CD4-positive, alpha-beta memory T cell (primary cell): ENCODE measurements around the gene NHERF2. TPM values are rescaled to one million over a fixed set of nuclear protein-coding genes. Genes with fewer than 3 reads are reported as not detected.
A peak's percentile ranks its signal among the peaks of the same experiment; 100 is the strongest.

Source experiments
- CTCF ChIA-PET: fragments of 350-600 bp; sonication (Branson Sonifier 250); formaldehyde crosslinking; loops from one replicate; lab custom pipeline; 2021; ENCODE audit warnings: inconsistent platforms; ENCODE audit not compliant: partially characterized antibody; lab: Charles Lee
- POLR2A ChIA-PET: fragments of 350-600 bp; sonication (Branson Sonifier 250); formaldehyde crosslinking; loops from one replicate; lab custom pipeline; 2021; ENCODE audit not compliant: partially characterized antibody; lab: Charles Lee
- DNase-seq, 5 donors: peaks; one replicate each; pipeline versions ENCODE4 v3.0.0 to v3.0.0-alpha.2; 2020 to 2022; ENCODE audit warnings: mixed read lengths in 1 of 5
- H3K27ac ChIP-seq: one replicate; pipeline ENCODE4 v1.7.0; 2013; ENCODE audit warnings: low read depth, low read length
- H3K27me3 ChIP-seq: 2 replicates; pipeline ENCODE4 v1.7.0; 2013; ENCODE audit warnings: mild to moderate bottlenecking, low read length, moderate library complexity; ENCODE audit not compliant: insufficient read depth
- H3K36me3 ChIP-seq: 2 replicates; pipeline ENCODE4 v1.7.0; 2013; ENCODE audit warnings: mild to moderate bottlenecking, low read length, moderate library complexity; ENCODE audit not compliant: insufficient read depth
- H3K4me1 ChIP-seq: 2 replicates; pipeline ENCODE4 v1.7.0; 2013; ENCODE audit warnings: mild to moderate bottlenecking, low read length, moderate library complexity; ENCODE audit not compliant: insufficient read depth
- H3K4me3 ChIP-seq, 2 donors: one replicate each; pipeline ENCODE4 v1.7.0; 2013; ENCODE audit warnings: low read length in 2 of 2, mild to moderate bottlenecking in 1 of 2
- H3K9me3 ChIP-seq, 2 donors: one replicate each; pipeline ENCODE4 v1.7.0; 2013; ENCODE audit warnings: low read length in 2 of 2, control low read depth in 1 of 2; ENCODE audit not compliant: control insufficient read depth in 1 of 2
- H3K27ac Mint-ChIP-seq, 7 donors: one replicate each; pipeline ENCODE4 v1.8.0; 2020 to 2021; ENCODE audit warnings: mixed read lengths in 7 of 7, mild to moderate bottlenecking in 6 of 7, inconsistent platforms in 3 of 7, moderate library complexity in 3 of 7
- H3K27me3 Mint-ChIP-seq, 2 donors: one replicate each; pipeline ENCODE4 v1.8.0; 2020 to 2021; ENCODE audit warnings: mixed read lengths in 2 of 2
- H3K36me3 Mint-ChIP-seq, 2 donors: one replicate each; pipeline ENCODE4 v1.8.0; 2020 to 2021; ENCODE audit warnings: mixed read lengths in 2 of 2, inconsistent platforms in 1 of 2, mild to moderate bottlenecking in 1 of 2
- H3K4me1 Mint-ChIP-seq, 4 donors: one replicate each; pipeline ENCODE4 v1.8.0; 2020 to 2021; ENCODE audit warnings: mixed read lengths in 4 of 4, mild to moderate bottlenecking in 1 of 4
- H3K4me3 Mint-ChIP-seq, 8 donors: one replicate each; pipeline ENCODE4 v1.8.0; 2020 to 2021; ENCODE audit warnings: mixed read lengths in 8 of 8, mild to moderate bottlenecking in 7 of 8, moderate library complexity in 6 of 8, inconsistent platforms in 3 of 8
- H3K9me3 Mint-ChIP-seq, 8 donors: one replicate each; pipeline ENCODE4 v1.8.0; 2020 to 2021; ENCODE audit warnings: mixed read lengths in 8 of 8, mild to moderate bottlenecking in 5 of 8, inconsistent platforms in 3 of 8, moderate library complexity in 1 of 8
- intact Hi-C: fragments of 100-400 bp; cut with micrococcal nuclease; formaldehyde crosslinking; loops from one replicate; pipeline ENCODE4 v1.15.1; 2023
- polyA plus RNA-seq, 2 donors: library from polyadenylated mRNA; unstranded; fragments of 300-500 nt; fragmentation: Illumina TruSeq; gene quantifications; one replicate each; pipeline ENCODE4 v1.2.3, GENCODE V29; 2021
- total RNA-seq, 2 experiments: library from RNA; stranded (reverse); gene quantifications; one replicate each; pipeline ENCODE4 v1.2.3, GENCODE V29; 2021

The NHERF2 gene
- total and polyA plus RNA-seq, 4 experiments from 2014 or later = 0.16 to 2.1 (median 1.1) TPM

DNA sequence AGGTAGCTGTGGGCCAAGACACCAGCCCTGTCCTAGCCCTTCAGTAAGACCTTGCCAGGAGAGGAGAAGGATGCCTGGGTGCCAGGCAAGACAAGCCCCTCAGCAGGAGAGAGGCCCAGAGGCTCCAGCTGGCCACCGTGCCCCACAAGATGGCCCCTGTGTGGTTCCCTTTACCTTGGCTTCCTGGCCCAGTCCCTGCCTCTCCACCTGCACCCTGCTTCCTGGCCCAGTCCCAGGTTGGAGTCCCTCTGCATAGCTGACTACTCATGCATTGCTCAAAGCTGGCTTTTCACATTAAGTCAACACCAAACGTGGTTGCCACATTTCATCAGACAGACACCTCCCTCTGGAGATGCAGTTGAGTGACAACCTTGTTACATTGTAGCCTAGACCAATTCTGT is 33.0 kb upstream of the NHERF2 start:
- no peaks in the 10 kb centered on the region for H3K9me3 ChIP-seq
- H3K36me3 Mint-ChIP-seq = peaks cover 9% of the 10 kb centered on the region in 2 donors
- peak overlapping the region in 6 of 7 donors; percentile 57 to 90 (median 84) for H3K27ac Mint-ChIP-seq
- no peaks in the 10 kb centered on the region for H3K27me3 ChIP-seq
- H3K27ac ChIP-seq = no peak overlapping the region
- peaks cover 22% of the 10 kb centered on the region for H3K4me1 ChIP-seq
- peak overlapping the region in 3 of 8 donors; percentile 15 to 59 (median 25) for H3K4me3 Mint-ChIP-seq
- intact Hi-C loops = loop anchor here (2.0 to 5.0 kb wide), 2 partner anchors 29 to 51 kb away; partner anchors contain the start of genes MSRB1 and RPS2
- no peak for DNase-seq
- H3K4me1 Mint-ChIP-seq = peaks cover 3 to 26% (median 13%) of the 10 kb centered on the region in 4 donors
- no peak overlapping the region for H3K4me3 ChIP-seq
- ChIA-PET POLR2A (interaction anchor here (1.4 to 5.7 kb wide), 7 partner anchors 11 to 161 kb away, joined by 3 to 71 read pairs (median 29); partner anchors contain the start of genes MSRB1, RPS2, TBL3 and TRAF7), CTCF (interaction anchor here (0.8 to 3.3 kb wide), 3 partner anchors 10 to 159 kb away, joined by 3 to 18 read pairs (median 6); no protein-coding TSS in a partner anchor)
- H3K27me3 Mint-ChIP-seq = peaks cover 3 to 4% of the 10 kb centered on the region in 2 donors
- H3K36me3 ChIP-seq = peaks cover 4% of the 10 kb centered on the region
- H3K9me3 Mint-ChIP-seq = peaks cover 0 to 1% (median 0%) of the 10 kb centered on the region in 8 donors

DNA sequence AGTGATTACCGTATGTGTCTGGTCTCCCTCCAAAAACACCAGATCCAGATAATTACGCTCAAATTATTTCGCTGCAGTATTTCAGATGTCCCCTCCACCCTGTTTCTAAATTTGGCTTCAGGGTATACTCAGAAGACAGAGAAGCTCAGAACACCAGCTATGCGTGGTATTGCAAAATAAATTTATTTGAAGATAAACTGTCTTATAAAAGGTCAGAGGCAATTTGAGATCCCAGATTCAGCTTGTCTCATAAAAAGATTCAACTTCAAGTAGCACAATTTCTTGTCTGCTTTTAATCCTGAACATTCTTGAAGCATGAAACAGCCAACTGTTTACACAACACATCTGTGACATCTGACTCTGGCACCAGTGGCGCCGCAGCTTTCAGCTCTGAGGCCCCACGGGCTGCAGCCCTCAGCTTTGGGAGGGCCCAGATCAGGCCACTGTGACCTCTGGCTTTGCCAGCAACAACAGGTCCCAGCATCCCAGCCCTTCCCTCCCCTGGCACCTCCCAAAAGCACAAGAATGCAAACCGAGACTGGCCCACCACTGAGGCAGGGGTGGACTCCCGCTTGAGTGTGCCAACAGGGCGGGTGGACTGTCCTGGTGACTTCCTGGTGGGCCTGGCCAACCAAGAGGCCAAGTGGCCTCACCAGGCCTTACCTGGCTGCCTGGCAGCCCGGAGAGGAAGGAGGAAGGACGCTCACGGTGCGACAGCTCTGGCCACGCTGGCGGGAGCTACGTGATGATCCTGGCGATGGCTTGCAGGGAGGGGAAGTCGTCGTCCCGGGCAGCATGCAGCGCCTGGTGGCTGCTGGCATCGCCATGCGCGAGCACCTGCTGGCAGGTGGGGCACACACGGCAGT is 29.0 kb upstream of the NHERF2 start:
- CTCF ChIA-PET = interaction anchor here (1.0 kb wide), 1 partner anchor 143 kb away, joined by 5 read pairs; no protein-coding TSS in a partner anchor
- peaks cover 29% of the 10 kb centered on the region for H3K36me3 ChIP-seq
- Mint-ChIP-seq H3K27ac (peak overlapping the region in 1 of 7 donors; percentile 35), H3K4me1 (peaks cover 0 to 2% (median 0%) of the 10 kb centered on the region in 4 donors), H3K9me3 (peaks cover 0 to 1% (median 0%) of the 10 kb centered on the region in 8 donors), H3K36me3 (peaks cover 14 to 18% of the 10 kb centered on the region in 2 donors), H3K27me3 (no peaks in the 10 kb centered on the region), H3K4me3 (no peak overlapping the region)
- no peaks in the 10 kb centered on the region for H3K9me3 ChIP-seq
- H3K27me3 ChIP-seq = no peaks in the 10 kb centered on the region
- no peak overlapping the region for H3K27ac ChIP-seq
- no peaks in the 10 kb centered on the region for H3K4me1 ChIP-seq
- intact Hi-C loops = no loop called here
- H3K4me3 ChIP-seq = no peak overlapping the region
- POLR2A ChIA-PET = interaction anchor here (1.2 kb wide), 1 partner anchor 13 kb away, joined by 4 read pairs; the partner anchor contains the start of gene GFER
- no peak for DNase-seq

DNA sequence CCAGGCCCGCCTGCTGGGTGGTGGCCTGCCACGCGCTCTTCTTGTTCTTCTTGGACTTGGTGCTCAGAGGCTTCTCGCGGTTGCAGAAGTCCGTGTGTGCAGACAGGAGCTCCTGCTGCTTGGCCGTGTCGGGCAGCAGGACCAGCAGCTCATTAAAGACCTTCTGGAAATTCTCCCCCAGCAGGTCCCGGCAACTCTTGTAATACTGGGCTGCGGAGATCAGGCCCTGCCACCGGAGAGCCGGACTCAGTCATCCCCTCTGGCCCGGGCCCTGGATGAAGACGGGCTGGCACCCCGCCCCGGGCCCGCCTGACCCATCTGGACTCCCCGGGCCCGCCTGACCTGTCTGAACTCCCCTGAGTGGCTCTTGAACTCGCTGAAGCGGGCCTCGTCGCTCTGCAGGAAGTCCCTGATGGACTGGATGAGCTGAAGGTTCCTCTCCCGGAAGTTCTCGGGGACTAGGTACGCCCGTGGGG is 28.3 kb upstream of the NHERF2 start:
- ChIA-PET POLR2A (interaction anchor here (0.6 kb wide), 1 partner anchor 32 kb away, joined by 3 read pairs; no protein-coding TSS in a partner anchor), CTCF (no interaction called here)
- H3K9me3 ChIP-seq = no peaks in the 10 kb centered on the region
- peak overlapping the region in 1 of 7 donors; percentile 82 for H3K27ac Mint-ChIP-seq
- no peak overlapping the region for H3K27ac ChIP-seq
- H3K4me1 ChIP-seq = peaks cover under 1% of the 10 kb centered on the region
- H3K4me3 ChIP-seq = no peak overlapping the region
- no peak for DNase-seq
- no peak overlapping the region for H3K4me3 Mint-ChIP-seq
- H3K4me1 Mint-ChIP-seq = peaks cover 0 to 2% (median 0%) of the 10 kb centered on the region in 4 donors
- peaks cover 14 to 18% of the 10 kb centered on the region in 2 donors for H3K36me3 Mint-ChIP-seq
- no peaks in the 10 kb centered on the region for H3K27me3 Mint-ChIP-seq
- no peaks in the 10 kb centered on the region for H3K27me3 ChIP-seq
- intact Hi-C loops = no loop called here
- H3K36me3 ChIP-seq = peaks cover 36% of the 10 kb centered on the region
- H3K9me3 Mint-ChIP-seq = peaks cover 0 to under 1% (median 0%) of the 10 kb centered on the region in 8 donors

DNA sequence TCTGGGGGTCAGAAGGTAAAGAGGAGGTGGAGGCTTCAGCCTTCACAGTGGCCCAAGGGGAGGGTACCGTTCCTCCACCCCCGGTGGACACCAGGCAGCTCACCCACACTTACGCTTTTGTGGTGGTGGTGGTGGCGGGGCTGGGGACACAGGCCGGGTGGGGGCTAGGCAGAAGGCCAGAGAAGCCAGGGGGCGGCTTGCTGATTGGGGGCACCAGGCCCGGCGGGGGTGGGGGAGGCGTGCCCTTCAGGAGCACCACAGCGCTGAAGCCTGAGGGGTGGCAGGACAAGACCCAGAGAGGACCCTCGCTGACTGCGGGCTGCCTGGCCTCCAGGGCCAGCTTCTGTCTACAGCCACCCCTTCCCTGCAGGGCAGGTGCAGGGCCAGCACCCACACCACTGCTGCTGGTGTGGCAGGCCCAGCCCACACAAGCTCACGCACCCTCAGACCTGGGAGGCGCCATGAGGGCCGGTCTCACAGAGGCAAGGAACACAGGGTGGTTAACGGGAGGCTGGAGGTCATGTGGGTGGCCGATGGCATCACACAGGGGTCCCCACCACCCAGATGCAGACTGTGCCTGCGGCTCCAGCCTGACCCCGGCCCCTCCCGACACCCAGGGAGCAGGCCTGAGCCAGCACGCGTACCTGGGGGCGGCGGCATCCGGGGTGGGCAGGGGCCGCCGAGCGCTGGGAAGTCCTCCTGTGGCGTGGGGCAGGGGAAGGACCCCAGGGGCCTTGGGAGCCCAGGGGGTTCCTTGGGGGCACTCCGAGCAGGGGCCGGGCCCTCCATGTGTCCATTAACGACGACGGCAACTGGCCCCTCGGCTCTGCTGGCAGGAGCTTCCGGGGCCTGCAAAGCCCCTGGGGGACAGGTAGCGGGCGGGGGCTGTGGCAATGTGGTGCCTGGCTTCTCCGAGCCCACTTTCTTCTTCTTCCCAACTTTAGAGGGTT is 27.6 kb upstream of the NHERF2 start:
- H3K27me3 ChIP-seq = no peaks in the 10 kb centered on the region
- no peak for DNase-seq
- intact Hi-C loops = no loop called here
- Mint-ChIP-seq H3K27me3 (no peaks in the 10 kb centered on the region), H3K27ac (no peak overlapping the region), H3K9me3 (no peaks in the 10 kb centered on the region), H3K4me1 (peaks cover 0 to 7% (median 0%) of the 10 kb centered on the region in 4 donors), H3K4me3 (no peak overlapping the region), H3K36me3 (peaks cover 14 to 18% of the 10 kb centered on the region in 2 donors)
- ChIA-PET CTCF (no interaction called here), POLR2A (interaction anchor here (0.6 kb wide), 1 partner anchor 33 kb away, joined by 3 read pairs; no protein-coding TSS in a partner anchor)
- no peak overlapping the region for H3K4me3 ChIP-seq
- no peak overlapping the region for H3K27ac ChIP-seq
- peaks cover 7% of the 10 kb centered on the region for H3K4me1 ChIP-seq
- H3K36me3 ChIP-seq = peaks cover 38% of the 10 kb centered on the region
- H3K9me3 ChIP-seq = no peaks in the 10 kb centered on the region

DNA sequence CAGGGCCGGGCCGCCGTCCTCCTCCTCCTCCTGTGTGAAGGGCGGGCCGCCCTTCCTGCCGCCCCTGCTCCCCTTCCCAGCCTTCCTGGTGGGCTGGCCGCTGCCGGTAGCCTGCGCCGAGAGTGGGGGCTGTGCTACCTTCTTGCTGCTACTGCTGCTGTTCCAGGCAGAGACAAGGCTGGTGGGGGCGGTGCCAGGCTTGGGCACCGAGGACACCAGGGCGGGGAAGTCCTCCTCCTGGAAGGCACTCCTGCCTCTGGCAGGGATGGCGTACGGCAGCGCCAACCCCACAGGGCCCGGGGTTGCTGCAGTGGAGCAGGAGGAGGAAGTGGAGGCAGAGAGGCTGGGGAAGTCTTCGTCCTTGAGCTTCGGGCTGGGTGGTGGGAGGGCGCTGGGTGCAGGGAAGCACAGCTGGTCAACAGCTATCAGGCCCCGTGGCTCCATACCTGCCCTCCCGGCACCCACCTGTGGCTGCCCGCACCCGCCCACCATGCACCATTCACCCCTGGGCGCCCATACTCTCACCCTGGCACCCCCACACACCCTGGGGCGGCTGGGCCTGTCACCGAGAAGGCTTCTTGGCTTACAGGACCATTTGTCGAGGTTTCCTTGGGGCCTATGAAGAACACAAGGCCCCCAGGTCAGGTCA is 26.7 kb upstream of the NHERF2 start:
- H3K9me3 Mint-ChIP-seq = no peaks in the 10 kb centered on the region
- intact Hi-C loops = no loop called here
- DNase-seq = no peak

DNA sequence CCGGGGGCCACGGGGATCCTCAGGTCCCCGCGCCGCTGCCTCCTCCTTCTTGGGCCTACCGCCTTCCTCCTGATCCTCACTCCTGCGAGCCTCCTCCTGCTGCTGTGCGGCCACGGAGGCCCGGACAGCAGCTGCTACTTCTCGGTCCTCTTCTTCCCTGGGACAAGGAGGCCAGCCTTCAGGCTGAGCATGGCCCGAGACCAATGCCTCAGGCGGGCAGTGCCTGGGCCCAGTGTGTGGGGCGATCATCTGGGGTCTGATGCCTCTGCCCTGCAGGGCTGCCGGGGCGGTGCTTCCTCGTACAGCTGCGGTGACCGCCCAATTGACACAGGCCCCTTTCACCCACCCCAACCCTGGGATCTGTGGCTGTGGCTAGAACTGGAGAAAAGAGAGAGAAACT is 25.7 kb upstream of the NHERF2 start:
- H3K9me3 Mint-ChIP-seq = no peaks in the 10 kb centered on the region
- peaks cover 14 to 20% of the 10 kb centered on the region in 2 donors for H3K36me3 Mint-ChIP-seq
- no peak for DNase-seq
- no peak overlapping the region for H3K4me3 Mint-ChIP-seq
- intact Hi-C loops = no loop called here
- peak overlapping the region in 1 of 7 donors; percentile 7 for H3K27ac Mint-ChIP-seq
- H3K4me3 ChIP-seq = no peak overlapping the region
- H3K27me3 Mint-ChIP-seq = no peaks in the 10 kb centered on the region
- H3K36me3 ChIP-seq = peaks cover 38% of the 10 kb centered on the region
- peaks cover 13% of the 10 kb centered on the region for H3K4me1 ChIP-seq
- H3K27ac ChIP-seq = no peak overlapping the region
- no peaks in the 10 kb centered on the region for H3K27me3 ChIP-seq
- peaks cover 2 to 18% (median 4%) of the 10 kb centered on the region in 4 donors for H3K4me1 Mint-ChIP-seq
- no peaks in the 10 kb centered on the region for H3K9me3 ChIP-seq
- POLR2A ChIA-PET = interaction anchor here (0.8 kb wide), 1 partner anchor 36 kb away, joined by 3 read pairs; the partner anchor contains the start of gene RPS2
- CTCF ChIA-PET = no interaction called here

More for the DNA sequence above, 26.7 kb upstream of the NHERF2 start:
- CTCF ChIA-PET = no interaction called here
- Histone ChIP-seq H3K27ac (no peak overlapping the region), H3K36me3 (peaks cover 38% of the 10 kb centered on the region), H3K9me3 (no peaks in the 10 kb centered on the region), H3K4me3 (no peak overlapping the region), H3K4me1 (peaks cover 12% of the 10 kb centered on the region), H3K27me3 (no peaks in the 10 kb centered on the region)
- H3K27me3 Mint-ChIP-seq = no peaks in the 10 kb centered on the region
- no peak overlapping the region for H3K27ac Mint-ChIP-seq
- peaks cover 14 to 20% of the 10 kb centered on the region in 2 donors for H3K36me3 Mint-ChIP-seq
- peaks cover 0 to 12% (median 0%) of the 10 kb centered on the region in 4 donors for H3K4me1 Mint-ChIP-seq
- no peak overlapping the region for H3K4me3 Mint-ChIP-seq
- POLR2A ChIA-PET = interaction anchor here (0.8 kb wide), 1 partner anchor 35 kb away, joined by 3 read pairs; the partner anchor contains the start of gene RPS2
